GM10266 (cell line): ENCODE results near the gene PKLR.

Source experiments
- DNase-seq: peaks from one replicate; pipeline ENCODE4 v3.0.0; 2012; ENCODE audit errors: extremely low spot score
- TF ChIP-seq, protein P1 (sequence below): IDR thresholded peaks from 2 replicates; pipeline ENCODE4 v1.5.1; 2012; ENCODE audit warnings: mild to moderate bottlenecking, low read depth; ENCODE audit not compliant: control insufficient read depth, insufficient read depth; ENCODE audit errors: missing control alignments

Gene PKLR

DNA sequence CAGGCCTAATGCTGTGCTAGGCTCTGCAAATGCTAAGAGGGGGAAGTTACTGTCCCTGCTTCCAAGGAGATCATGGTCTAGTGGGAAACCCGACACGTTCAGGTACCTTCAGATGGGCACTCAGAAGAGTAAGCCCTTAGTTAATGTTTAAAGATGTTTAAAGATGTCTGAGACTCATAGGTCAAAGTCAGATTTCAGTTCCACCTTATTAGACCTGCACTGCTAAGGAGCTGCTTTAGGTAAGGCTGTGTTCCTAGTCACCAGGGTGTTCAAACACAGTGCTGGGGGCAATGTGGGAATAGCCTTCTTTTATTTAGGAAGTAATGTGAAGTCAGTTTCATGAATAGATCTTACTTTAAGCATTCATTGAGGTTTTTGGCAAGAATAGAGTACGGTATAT is 15.7 kb upstream of the PKLR start:
- no peak for DNase-seq
- TF ChIP-seq, protein P1, sequence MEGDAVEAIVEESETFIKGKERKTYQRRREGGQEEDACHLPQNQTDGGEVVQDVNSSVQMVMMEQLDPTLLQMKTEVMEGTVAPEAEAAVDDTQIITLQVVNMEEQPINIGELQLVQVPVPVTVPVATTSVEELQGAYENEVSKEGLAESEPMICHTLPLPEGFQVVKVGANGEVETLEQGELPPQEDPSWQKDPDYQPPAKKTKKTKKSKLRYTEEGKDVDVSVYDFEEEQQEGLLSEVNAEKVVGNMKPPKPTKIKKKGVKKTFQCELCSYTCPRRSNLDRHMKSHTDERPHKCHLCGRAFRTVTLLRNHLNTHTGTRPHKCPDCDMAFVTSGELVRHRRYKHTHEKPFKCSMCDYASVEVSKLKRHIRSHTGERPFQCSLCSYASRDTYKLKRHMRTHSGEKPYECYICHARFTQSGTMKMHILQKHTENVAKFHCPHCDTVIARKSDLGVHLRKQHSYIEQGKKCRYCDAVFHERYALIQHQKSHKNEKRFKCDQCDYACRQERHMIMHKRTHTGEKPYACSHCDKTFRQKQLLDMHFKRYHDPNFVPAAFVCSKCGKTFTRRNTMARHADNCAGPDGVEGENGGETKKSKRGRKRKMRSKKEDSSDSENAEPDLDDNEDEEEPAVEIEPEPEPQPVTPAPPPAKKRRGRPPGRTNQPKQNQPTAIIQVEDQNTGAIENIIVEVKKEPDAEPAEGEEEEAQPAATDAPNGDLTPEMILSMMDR: no peak

DNA sequence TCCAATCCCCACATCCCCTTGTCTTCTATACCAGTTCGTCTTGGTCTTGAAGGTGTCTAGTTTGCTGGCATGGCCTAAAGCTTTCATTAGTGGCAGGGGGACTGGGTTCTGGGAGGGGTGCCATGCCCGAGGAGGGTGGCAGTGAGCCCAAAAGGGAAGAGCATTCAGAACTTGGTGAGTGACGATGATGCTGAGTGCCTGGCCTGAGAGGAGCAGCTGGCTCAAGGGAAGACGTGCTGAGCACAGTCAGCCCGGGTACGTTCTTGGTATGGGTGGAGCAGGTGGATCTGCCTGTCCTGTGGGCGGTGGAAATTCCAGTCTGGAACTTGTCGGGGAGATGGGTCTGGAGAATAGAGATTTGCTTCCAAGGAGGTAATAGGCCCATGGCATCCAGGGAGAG is 12.0 kb upstream of the PKLR start:
- TF ChIP-seq, protein P1: no peak
- DNase-seq: no peak

DNA sequence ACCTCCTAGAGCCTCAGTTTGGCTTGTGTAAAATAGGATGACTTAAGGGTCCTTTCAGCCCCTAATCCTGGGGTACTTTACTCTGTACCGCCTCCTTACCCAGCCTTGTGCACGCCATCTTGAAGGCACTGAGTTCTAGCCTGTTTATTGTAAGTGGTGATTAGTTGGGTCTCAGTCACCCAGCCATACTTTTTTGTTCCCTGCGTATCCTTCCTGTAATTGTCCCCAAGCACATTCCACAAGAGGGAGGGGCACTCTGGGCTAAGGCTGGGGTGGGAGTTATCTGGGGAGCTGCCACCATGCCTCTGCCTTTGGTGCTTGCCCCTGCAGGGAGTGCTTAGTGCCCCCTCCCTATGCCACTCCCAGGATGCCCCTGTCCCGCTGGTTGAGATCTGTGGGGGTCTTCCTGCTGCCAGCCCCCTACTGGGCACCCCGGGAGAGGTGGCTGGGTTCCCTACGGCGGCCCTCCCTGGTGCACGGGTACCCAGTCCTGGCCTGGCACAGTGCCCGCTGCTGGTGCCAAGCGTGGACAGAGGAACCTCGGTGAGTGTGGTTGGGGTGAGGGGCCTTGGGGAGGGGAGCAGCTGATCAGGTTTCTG is 8.3 kb upstream of the PKLR start:
- no peak for DNase-seq
- TF ChIP-seq, protein P1: no peak

DNA sequence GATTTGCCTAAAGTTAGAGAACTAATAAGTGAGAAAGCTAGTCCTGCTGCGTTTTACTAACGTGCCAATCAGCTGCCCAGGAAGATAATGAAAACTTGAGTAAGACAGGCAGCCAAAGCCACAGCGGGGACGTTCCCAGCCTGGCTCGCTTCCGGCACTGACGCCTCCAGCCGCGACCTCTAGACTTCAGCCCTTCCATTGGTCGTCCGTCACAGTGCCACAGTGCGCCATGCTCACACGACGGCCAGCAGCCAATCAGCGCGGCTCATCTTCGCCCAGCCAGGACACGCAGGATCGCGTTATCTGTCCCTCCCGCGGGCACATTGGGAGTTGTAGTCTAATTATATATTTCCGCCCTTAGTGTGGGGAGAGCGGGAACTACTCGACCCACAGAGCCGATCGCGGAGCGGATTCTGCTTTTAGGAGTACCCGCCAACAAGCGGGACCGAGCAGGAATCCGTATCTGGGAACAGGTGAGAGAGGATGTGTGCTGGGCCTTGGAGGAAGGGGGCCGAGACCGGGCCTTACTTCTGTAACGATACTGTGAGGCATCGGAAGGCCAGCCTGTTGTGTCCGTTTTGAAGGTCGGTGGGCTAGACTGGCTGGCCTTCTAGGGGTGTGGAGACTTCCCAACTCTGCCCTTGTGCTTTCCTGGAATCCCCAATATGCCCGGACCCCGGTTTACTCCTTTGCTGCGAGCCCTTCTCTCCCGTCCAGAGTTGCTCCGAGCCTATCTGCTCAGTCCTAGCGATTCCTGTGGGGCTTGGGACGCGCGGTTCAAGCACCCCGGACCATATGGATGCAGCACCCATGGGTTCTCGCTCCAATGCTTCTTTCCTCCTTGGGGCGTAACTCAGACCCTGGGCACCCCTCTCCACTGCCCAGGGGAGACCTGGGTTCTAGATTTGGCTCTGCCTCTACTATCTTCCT is 7.5 kb upstream of the PKLR start, which contains the start of gene FDPS:
Gene FDPS, plus strand, starts transcription at position 374 of the 930 bp plus-strand sequence. CDS start 924 bp downstream, outside the sequence.
- DNase-seq: peak; percentile 96
- TF ChIP-seq, protein P1: no peak

DNA sequence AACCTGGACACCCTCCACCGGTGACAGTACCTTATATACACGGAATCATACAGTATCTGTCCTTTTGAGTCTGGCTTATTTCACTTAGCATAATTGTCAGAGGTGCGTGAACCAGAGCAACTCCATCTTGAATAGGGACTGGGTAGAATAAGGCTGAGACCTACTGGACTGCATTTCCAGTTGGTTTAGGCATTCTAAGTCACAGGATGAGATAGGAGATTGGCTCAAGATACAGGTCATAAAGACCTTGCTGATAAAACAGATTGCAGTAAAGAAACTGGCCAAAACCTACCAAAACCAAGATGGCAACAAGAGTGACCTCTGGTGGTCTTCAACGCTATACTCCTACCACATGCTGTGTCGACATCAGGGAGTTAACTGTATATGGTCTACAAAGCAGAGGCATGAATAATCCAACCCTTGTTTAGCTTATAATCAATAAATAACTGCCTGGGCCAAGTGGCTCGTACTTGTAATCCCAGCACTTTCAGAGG is 6.1 kb upstream of the PKLR start:
- DNase-seq: no peak
- TF ChIP-seq, protein P1: peak; percentile 25

DNA sequence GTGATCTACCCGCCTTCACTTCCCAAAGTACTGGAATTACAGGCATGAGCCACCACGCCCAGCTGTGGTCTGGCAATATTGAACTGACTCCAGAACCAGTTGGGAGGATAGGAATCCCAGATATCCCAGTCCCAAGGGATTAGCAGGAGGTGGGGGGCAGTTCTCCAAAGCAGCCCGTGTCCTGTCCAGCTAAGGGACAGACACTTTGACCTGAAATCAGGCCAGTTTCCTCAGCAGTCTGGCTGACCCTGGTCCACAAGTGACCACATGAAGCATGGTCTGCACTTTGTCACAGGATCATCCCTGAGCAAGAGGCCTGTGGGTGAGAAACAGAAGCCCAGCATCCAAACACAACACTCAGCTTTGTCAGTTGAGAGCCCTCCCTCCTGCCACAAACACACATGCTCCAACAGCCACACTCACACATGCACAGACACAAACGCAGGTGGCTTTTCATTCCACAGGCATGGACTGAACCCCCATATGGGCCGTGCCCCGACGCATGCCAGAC is 4.7 kb upstream of the PKLR start:
- DNase-seq: no peak

More for the DNA sequence above, 4.7 kb upstream of the PKLR start:
- TF ChIP-seq, protein P1: no peak
